GM21360 (cell line): ENCODE results near the gene PRKAR1B.
"Not testable (repeated sequence)": the region's sequence is repeated elsewhere in the genome, so short reads cannot be mapped to it uniquely, and the experiment has no call there.

Experiments
- ATAC-seq: cut with Tn5 transposase; IDR thresholded peaks from one replicate; pipeline ENCODE4 v1.9.1; 2021; ENCODE audit warnings: mild to moderate bottlenecking, moderate library complexity; ENCODE audit not compliant: unreplicated experiment

PRKAR1B gene

DNA sequence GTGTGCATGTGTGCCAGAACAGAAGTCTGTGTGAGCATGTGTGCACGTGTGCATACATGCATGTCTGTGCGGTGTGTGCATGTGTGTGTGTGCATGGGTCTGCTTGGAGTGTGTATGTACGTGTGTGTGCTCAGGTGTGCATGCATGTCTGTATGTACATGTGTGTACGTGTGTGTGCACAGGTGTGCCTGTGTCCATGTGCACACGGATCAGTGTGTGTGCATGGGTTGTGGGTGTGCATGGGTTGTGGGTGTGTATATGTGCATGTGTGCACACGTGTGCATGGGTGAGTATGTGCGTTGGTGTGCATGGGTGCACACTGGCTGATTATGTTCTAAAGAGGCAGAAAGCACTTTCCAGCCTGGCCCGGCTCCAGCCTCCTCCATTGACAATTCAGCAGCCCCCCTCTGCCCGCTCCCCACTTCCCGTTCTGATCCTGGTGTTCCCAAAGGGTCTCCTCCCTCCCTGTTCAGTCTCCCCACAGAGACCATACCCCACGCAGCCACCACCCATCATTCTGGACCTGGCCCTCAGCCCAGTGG lies 163.4 kb downstream of the PRKAR1B start:
- ATAC-seq, result no peak

DNA sequence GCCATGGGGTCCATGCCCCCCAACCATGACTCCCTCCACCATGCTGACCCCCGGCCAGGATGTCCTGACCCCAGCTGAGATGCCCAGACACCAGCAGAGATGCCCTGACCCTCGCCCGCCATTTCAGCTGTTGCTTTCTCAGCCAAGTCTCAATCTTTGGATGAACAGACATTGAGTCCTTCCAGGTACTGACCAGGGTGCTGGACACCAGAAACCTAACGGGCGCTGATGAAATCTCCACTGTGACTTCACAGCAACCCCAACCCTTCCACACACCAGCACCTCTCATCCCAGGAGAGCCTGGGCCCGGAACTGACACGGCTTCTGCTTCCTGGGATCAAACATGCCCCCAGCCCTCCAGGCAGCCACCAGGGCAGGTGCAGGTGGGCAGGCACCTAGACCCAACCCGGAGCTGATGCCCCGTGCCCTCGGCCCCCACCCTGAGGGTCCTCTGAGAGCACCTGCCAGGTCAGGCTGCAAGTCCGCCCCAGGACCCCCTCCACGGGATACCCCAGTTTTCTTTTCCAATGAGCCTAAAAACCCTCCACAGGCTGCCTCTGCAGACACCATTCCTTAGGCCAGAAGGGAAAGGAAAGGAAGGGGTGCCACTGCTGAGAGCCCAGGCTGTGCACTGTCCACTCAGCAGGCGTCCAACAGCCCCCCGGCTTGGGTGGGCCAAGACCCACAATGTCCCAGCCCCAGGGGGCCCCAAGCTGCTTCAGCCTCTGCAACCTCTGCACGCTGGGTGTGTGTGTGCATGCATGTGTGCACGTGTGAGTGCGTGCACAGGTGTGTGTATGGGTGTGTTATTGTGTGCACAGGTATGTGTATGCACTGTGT lies 164.1 kb downstream of the PRKAR1B start:
- ATAC-seq, result no peak

DNA sequence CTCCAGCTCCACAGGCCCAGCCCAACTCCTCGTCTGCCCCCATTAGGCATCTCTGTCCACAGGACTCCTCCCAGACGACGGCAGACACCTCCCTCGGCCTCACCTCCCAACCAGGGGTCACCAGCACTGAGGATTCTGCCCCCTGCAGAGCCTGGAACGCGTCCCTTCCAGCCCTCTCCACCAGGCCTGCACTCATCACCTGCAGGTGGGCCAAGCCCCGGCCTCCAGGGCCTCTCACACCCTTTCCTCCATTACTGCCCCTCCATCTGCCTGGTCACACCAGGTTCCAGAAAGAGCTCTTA lies 164.8 kb downstream of the PRKAR1B start:
- ATAC-seq, result no peak

DNA sequence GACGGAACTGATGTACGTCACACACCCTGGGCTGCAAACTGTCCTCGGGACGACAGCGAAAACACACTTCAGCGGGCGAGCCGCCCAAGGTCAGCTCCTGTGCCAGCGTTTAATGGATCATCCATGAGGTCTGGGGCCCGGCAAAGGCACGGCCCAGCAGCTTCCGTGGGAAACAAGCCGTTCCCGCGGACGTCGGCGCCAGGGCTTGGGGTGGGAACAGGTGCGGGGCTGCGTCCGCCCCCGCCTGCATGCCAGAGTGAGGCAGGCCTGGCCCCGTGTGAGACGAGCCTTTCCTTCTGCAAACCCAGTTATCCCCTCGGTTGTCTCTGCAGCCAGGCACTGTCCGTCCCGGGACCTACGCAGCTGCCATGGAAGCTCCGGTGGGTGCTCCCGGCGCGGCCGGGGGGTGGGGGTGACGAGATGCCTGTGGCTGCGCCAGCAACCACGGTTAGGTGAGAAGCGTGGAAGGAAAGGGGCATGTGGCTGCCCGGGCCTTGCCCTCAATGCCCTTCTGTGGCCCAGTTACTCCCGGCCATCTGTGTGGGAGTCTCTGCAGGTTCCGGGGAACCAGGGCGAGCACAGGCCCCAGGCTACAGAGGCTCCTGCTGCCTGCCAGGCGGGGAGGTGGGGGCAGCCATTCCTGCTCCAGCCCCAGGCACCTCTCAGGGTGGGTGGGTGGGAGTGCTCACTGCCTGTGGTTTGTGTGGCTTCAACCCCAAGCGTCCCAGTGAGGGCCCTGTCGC lies 165.3 kb downstream of the PRKAR1B start:
- no peak for ATAC-seq

DNA sequence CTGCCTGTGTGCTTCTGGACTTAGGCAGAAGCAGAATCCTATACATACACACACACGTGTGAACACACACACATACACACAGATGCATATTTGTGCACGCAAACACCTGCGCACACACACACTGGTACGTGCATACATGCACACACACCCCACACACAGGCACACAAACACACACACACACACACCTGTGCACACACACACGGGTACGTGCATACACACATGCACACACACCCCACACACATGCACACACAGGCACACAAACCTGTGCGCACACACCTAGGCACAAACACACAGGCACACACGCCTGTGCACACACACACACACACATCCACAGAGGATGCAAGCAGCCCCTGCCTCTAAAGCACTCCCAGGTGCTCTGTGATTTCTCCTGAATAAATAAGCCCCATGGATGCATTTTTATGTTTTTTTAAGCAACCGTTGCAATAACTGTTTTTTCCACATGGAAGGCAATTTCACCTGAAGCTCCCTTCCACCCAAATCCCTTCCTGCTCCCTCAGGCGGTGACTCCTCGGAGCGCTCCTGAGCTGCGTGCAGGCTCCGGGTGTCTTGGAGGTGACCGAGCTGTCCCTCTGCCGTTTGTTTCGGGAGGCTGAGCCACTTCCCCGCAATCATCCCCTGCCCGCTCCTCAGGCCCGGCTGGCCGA lies 166.0 kb downstream of the PRKAR1B start:
- ATAC-seq, result no peak

DNA sequence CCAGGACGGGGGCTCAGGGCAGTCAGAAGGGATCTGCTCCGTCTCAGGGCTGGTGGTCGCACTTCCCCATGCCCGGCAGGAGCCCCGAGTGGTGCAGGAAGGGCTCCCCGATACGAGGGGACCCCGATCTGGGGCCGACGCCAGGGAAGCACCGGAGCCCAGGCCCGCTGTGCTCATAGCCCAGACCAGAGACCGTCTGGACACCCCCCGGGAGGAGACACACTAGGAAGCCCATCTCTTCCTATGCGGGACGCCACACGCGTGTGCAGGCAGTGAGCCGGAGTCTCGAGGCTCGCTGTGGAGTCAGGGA lies 167.7 kb downstream of the PRKAR1B start:
- no peak for ATAC-seq

DNA sequence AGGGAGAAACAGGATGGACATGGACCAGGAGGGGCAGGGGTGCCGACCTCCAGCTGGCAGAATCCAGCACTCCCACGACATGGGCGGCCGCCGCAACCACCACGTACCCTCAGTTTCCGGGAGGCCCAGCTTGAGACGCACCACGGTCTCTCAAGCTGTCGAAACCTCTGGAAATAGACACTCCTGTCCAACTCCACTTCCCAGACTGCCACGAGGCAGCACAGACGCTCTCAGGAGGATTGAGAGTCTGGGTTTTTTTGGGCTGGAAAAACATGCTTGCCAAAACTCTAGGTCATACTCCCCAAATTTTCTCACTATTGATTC lies 169.6 kb downstream of the PRKAR1B start:
- ATAC-seq, result no peak

DNA sequence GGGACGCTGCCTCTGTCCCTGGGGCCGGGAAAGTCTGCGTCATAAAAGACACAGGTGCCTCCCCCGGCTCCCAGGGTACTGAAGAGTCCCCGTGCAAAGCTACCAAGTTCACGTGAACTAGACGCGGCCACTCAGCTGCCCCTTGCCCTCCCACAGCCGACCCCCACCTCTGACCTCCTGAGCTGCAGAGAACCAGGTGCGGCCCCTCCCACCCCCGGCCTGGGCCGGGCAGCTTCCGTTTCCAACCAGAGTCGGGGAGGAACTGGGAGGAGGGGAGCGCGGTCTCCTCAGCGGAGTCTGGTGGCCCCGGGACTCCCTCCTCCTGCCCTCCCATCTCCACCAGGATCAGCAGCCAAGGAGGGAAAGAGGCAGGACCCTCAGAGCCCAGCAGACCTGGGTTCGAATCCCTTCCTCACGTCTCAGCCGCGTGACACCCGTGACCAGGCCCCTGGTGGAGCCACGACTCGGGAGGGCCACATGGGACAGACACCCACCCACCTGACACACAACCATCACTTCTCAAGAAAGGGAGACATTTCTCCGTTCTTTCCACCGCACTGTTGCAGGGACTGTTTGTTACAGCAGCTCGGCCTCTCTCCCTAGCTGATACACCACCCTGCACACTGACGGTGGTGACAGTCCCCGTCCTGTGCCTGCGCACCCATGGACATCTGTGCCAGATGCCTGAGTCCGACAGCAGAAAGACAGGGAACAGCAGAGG lies 170.1 kb downstream of the PRKAR1B start:
- ATAC-seq, result no peak

DNA sequence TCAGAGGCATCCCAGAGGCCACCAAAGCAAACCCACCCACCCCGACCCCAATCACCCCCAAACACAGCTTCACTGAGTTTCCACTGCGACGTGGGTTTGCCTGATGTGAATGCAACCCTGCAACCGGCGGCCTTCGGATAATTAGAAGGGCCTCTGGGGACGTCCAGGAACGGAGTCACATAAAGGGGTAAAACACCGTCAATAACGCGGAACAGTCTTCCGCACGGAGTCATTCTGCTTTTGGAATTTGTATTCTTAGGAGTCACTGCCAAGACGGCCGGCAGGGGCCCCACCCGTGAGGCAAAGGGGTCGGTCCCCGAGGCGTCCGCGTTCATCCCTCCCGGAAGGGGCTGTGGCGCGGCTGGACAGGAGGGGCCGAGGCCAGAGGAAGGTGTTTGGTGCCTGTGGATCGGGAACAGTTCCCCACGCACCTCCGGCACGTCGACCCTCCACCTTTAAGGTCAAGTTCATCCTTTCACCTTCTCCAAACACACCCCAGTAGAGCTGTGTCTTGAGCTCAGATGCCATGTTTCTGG lies 170.7 kb downstream of the PRKAR1B start:
- ATAC-seq, result no peak

DNA sequence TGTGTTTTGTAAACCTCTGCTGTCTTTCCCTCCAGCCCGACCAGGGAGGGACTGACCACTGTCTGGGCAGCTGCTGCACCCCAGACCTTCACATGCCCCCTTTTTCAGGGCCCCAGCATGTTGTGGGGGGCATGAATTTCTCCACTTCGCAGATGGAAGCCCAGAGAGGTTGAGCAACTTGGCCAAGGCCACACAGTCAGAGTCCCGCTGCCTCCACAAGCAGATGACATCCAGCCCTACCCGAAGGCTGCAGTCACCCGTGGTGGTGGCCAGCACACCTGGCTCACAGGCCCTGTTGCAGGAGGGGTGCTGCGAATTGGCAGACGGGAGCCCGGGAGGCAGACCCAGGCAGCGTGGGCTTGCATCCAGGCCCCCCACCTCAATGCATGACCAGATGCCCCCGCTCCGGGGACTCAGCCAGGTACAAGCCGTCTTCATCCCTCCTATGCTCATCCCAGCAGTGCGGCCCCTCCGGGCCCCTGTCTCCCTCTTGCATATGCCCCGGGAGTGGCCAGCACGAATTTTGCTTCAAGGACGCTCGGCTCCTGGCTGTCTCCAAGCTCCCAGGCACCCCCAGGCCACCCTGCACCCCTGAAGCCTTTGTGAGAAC lies 171.4 kb downstream of the PRKAR1B start:
- no peak for ATAC-seq

DNA sequence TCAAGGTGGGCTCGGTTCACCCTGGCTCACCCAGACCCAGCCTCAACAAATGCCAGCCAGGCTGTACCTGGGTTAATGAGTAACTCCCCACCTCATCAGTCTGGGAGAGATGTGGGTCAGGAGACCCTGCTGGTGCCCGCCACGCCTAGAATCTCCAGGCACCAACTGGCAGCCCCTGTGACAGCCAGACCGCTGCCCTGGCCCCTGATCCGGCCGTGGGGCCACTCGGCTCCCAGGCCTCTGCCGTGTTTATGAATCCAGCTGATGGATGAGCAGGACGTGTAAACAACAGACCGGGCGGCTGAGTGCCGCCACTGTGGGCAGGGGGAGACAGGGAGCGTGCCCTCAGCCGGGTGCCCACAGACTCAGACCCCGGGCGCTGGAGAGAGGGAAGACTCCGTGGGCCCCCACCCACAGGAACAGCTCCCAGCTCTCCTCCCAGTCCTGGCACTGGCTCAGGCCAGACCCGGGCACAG lies 173.4 kb downstream of the PRKAR1B start:
- no peak for ATAC-seq

DNA sequence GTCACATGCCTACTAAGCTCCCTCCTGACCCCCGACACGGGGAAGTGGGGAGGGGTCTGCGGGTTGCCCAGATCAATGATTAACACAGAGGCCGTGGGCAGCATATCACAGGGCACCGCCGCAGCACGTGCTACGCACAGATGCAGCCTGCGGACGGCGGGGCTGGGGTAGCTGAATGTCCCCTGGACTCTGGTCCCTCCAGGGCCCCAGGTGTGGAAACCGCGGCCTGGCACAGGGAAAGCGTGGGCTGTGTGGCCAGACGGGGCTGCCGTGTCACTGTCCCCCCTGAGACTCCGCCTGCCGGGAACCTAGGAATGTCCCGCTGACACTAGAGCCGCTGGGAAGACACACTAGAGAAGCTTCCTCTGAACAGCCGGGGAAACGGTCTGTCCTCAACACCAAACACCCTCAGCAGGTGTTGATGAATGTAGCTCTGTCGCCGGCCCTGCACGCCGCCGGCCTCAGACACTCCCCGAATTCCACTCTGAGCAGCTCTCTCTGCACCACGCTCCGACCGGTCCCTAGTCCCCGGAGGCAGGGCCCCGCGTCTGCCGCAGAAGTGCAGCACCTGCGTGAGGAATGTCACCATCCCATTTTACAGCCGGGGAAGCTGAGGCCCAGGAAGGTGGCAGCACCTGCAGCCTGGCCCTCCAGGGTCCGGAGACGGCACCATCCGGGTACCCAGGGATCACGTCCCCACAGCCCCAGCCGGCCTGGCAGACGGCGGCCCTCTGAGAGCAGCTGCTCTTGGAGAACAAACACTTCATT lies 174.0 kb downstream of the PRKAR1B start:
- ATAC-seq, result no peak

DNA sequence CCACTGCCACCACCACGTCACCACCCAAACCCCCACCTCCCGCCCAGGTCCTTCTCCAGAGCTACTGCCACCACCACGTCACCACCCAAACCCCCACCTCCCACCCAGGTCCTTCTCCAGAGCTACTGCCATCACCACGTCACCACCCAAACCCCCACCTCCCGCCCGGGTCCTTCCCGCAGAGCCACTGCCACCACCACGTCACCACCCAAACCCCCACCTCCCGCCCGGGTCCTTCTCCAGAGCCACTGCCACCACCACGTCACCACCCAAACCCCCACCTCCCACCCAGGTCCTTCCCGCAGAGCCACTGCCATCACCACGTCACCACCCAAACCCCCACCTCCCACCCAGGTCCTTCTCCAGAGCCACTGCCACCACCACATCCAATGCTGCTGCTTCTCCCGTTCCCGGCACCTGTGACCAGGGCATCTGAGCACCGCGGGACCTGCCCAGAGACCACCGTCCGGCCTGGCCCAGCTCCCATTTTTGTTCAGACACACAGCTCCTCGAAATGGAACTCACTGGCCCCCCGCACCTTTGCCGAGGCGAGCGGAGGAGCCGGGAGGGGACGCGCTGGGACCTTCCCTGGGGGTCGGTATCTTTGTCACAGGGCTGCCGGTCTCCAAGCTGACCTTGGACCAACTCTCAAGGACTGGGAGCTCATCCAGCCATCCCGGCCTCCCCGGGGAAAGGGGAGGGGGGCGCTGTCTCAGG lies 174.8 kb downstream of the PRKAR1B start:
- ATAC-seq, result not testable (repeated sequence)

DNA sequence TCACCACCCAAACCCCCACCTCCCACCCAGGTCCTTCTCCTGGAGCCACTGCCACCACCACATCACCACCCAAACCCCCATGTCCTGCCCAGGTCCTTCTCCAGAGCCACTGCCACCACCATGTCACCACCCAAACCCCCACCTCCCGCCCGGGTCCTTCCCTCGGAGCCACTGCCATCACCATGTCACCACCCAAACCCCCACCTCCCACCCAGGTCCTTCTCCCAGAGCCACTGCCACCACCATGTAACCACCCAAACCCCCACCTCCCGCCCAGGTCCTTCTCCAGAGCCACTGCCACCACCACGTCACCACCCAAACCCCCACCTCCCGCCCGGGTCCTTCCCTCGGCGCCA lies 175.5 kb downstream of the PRKAR1B start:
- not testable (repeated sequence) for ATAC-seq

DNA sequence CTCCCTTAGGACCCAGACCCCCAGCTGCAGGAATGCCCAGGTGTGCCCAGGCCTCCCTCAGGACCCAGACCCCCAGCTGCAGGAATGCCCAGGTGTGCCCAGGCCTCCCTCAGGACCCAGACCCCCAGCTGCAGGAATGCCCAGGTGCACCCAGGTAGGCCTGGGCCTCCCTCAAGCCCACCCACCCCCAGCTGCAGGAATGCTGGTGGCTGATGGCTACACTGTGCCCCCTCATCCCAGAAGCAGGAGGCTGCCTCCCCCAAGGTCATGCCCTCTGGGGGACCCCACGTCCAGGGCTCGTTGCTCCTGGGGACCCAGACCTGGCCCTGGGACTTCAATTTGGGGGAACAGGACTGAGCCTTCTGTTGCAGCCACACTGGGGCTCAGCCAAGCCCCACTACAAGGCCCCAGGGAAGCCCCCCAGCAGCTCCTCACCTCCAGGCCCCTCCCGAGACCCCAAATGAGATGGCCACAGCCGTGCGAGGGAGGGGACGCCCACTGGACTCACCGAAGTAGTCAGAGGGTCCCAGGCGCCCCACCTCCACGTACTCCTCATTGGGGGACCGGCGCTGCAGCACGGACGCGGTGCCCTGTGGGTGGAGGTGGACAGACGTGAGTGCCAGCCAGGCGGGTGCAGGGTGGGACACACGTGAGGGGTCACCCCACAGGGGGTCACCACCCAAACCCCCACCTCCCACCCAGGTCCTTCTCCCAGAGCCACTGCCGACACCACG lies 176.0 kb downstream of the PRKAR1B start:
- ATAC-seq, result no peak

DNA sequence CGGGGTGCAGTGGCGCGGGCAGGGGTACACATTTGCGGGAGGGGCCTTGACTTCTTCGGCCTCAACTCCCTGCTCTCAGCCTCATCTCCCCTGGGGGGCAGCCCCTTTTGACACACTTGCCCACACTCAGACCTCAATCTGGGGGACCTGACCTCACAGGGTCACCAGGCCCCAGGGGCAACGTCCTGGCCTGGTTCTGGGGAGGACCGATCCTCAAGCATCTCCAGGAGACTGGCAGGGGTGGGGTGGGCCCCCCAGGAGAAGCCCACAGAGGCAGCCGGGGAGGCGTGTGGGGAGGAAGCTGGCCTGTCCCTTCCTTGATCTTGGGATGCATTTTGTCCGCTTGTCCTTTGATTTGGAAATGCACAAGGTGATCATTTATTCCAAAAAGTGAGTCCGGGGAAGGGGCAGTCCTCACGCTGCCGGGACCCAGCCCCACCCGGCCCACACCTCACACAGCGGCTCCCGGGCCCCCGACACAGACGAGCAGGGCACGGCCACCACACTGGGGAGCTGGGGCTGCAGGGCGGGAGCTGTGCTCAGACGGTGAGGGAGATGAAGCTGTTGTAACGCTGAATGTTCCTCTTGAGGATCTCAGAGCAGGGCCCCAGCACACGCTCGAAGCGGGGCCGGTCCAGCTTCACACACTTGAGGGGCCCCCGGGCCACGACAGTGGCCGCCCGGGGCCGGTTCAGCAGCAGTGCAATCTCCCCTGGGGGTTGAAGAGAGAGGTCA lies 177.0 kb downstream of the PRKAR1B start:
- ATAC-seq, result no peak

DNA sequence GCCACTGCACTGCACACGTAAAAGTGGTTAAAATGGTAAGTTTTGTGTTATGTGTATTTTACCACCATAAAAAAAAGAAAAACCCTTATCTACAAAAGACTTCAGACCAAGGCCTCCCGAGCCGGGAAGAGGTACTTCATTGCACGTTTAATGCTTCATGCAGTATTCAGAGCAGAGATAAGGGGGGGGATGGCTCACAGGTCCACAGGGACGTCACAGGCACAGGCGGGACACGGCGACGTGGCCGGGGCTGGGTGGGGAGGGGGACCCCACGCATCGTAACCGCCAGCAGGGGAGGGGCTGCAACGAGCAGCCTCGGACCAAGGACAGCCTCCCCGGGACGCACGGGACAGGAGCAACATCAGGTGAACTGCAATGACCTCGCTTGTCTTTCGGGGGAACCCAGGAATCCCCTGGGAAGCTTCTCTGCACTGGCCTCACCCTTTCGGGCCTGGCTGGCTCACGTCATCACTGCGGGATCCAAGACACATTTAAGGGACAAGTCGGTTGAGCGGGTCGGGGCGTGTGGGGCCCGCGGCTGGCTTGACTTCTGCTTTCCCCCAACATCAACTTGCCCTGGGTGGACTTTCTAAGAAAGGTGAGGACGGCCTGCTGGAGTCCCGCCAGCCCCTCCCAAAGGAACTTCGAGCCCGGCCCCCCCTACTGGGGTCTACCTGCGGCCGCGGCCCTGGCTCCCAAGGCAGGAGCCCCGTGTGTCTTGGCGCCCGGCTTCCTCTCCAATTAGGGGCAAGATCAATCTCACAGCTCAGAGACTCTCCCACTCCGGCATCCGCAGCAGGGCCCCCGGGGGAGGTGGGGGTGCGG lies 177.8 kb downstream of the PRKAR1B start:
- ATAC-seq, result no peak
